Measurements from ENCODE around the gene PSMB9. TPM values are rescaled to one million over a fixed set of nuclear protein-coding genes. Genes with fewer than 3 reads are reported as not detected.

Gene PSMB9
- total and polyA plus RNA-seq, 2 of the 4 experiments (the other 2 are of a cell fraction) = 9.0 to 12.8 TPM

- CTCF ChIA-PET = interaction anchor here (1.0 to 2.4 kb wide), 2 partner anchors 8 to 23 kb away, joined by 3 to 7 read pairs; partner anchors contain the start of genes PSMB9 and TAP1
Observed at GRCh38 chr6:32876603-32877002, 22.6 kb downstream of the PSMB9 start.

More at GRCh38 chr6:32876603-32877002, 22.6 kb downstream of the PSMB9 start:
- no peaks in the 10 kb centered on the region for H3K36me3 ChIP-seq (ENCODE audit: control insufficient read depth, insufficient read depth, low read length)
- no peaks in the 10 kb centered on the region for H3K9me3 ChIP-seq (ENCODE audit: control insufficient read depth, insufficient read depth, low read length)
- intact Hi-C loops (cut with micrococcal nuclease) = no loop called here
- H2AFZ ChIP-seq (replicated peaks; ENCODE audit: low read length, poor library complexity) = no peak overlapping the region
- ATAC-seq (ENCODE audit: low read depth) = no peak
- H2AK9ac ChIP-seq (replicated peaks; ENCODE audit: low read depth, low read length, poor library complexity) = no peak overlapping the region
- no peak overlapping the region for H2AK5ac ChIP-seq (ENCODE audit: low read depth, low read length)
- no peak overlapping the region for H3K14ac ChIP-seq (replicated peaks; ENCODE audit: low read depth, low read length)
- H3K4me3 ChIP-seq (ENCODE audit: insufficient read depth, low read depth, low read length) = no peak overlapping the region
- no peak overlapping the region for H3K4me2 ChIP-seq (ENCODE audit: low read depth, low read length)
- no peak overlapping the region for H3K4ac ChIP-seq (ENCODE audit: low read depth, low read length)
- no peak for DNase-seq
- no peak overlapping the region for H4K8ac ChIP-seq (ENCODE audit: low read depth in 2 of 2, low read length in 2 of 2)
- H4K5ac ChIP-seq (ENCODE audit: low read depth, low read length) = no peak overlapping the region
- H4K20me1 ChIP-seq (ENCODE audit: insufficient read depth, low read length) = no peaks in the 10 kb centered on the region
- H2BK20ac ChIP-seq (ENCODE audit: low read depth, low read length) = no peak overlapping the region
- no TSS peak for BruUV-seq (replicated peaks)
- no peak overlapping the region for H3K9ac ChIP-seq (ENCODE audit: low read depth, low read length)
- H3K4me1 ChIP-seq (ENCODE audit: control insufficient read depth, insufficient read depth, low read length) = no peaks in the 10 kb centered on the region
- H3K56ac ChIP-seq (ENCODE audit: extremely low read depth, insufficient read depth, low read length) = no peak overlapping the region
- POLR2A ChIA-PET (ENCODE audit: unreplicated experiment) = no interaction called here
- in situ Hi-C loops (cut with MboI; ENCODE audit: low sequenced_read_pairs) = no loop called here
- dilution Hi-C loops (cut with HindIII; ENCODE audit: low sequenced_read_pairs, unreplicated experiment) = no loop called here
- H2BK120ac ChIP-seq (ENCODE audit: low read depth, low read length) = no peak overlapping the region
- no peak overlapping the region for H3K23ac ChIP-seq (ENCODE audit: low read depth, low read length)
- H3K18ac ChIP-seq (ENCODE audit: low read depth, low read length) = no peak overlapping the region
- H2BK15ac ChIP-seq (ENCODE audit: low read depth, low read length) = no peak overlapping the region
- WGBS, 2 experiments (ENCODE audit: extremely low coverage in 2 of 2, insufficient read length in 1 of 2) = no CpG with 5 or more reads among the region's 2 CpGs
- peaks cover 18% of the 10 kb centered on the region for H3K27me3 ChIP-seq (ENCODE audit: control insufficient read depth, insufficient read depth, low read length)
- no peaks in the 10 kb centered on the region for H3K9me1 ChIP-seq (ENCODE audit: insufficient read depth, low read length)
- TF ChIP-seq SMC3 (IDR thresholded peaks at IDR 0.05; ENCODE audit: low read depth, low read length) (no peak), MAFK (IDR thresholded peaks at IDR 0.05; ENCODE audit: low read depth, low read length) (no peak), RCOR1 (IDR thresholded peaks at IDR 0.05; ENCODE audit: insufficient replicate concordance, low read length) (no peak), POLR2A (IDR thresholded peaks at IDR 0.05; ENCODE audit: low read depth, low read length) (no peak), CEBPB (IDR thresholded peaks at IDR 0.05; ENCODE audit: low read depth, low read length) (no peak), RAD21 (IDR thresholded peaks at IDR 0.05; ENCODE audit: low read length) (no peak)
- TF ChIP-seq, protein P1, sequence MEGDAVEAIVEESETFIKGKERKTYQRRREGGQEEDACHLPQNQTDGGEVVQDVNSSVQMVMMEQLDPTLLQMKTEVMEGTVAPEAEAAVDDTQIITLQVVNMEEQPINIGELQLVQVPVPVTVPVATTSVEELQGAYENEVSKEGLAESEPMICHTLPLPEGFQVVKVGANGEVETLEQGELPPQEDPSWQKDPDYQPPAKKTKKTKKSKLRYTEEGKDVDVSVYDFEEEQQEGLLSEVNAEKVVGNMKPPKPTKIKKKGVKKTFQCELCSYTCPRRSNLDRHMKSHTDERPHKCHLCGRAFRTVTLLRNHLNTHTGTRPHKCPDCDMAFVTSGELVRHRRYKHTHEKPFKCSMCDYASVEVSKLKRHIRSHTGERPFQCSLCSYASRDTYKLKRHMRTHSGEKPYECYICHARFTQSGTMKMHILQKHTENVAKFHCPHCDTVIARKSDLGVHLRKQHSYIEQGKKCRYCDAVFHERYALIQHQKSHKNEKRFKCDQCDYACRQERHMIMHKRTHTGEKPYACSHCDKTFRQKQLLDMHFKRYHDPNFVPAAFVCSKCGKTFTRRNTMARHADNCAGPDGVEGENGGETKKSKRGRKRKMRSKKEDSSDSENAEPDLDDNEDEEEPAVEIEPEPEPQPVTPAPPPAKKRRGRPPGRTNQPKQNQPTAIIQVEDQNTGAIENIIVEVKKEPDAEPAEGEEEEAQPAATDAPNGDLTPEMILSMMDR (conservative IDR thresholded peaks at IDR 0.05; ENCODE audit: low read depth, low read length) = no peak
- no peak overlapping the region for H2BK5ac ChIP-seq (ENCODE audit: low read depth, low read length, poor library complexity, severe bottlenecking)
- no peak overlapping the region for H4K91ac ChIP-seq (ENCODE audit: insufficient read depth, low read depth, low read length)
- no peak overlapping the region for H3K27ac ChIP-seq (ENCODE audit: insufficient read depth, low read length)
- H3K79me1 ChIP-seq (ENCODE audit: low read depth in 1 of 2, low read length in 2 of 2) = no peaks in the 10 kb centered on the region

Measured in IMR-90 (cell line).